A549 (cell line): ENCODE results near the gene RAPGEF4. TPM values are rescaled to one million over a fixed set of nuclear protein-coding genes. Genes with fewer than 3 reads are reported as not detected.
A peak's percentile ranks its signal among the peaks of the same experiment; 100 is the strongest.

Source experiments
- ATAC-seq, 2 experiments: fragments of 200-7000 bp in 1 of 2; fragments of >200 bp in 1 of 2; cut with Nextera tagmentation in 1 of 2; cut with Tn5 transposase in 1 of 2; 3 replicates each; pipeline versions ENCODE4 v1.8.0 to v1.9.1; 2018 to 2020; ENCODE audit warnings: mild to moderate bottlenecking in 1 of 2, moderate library complexity in 1 of 2
- CTCF ChIA-PET: fragments of 300-600 bp; sonication (Branson Sonifier 250); formaldehyde crosslinking; extraction: SDS; loops from one replicate; lab custom pipeline; 2021; ENCODE audit warnings: antibody characterized with exemption, inconsistent platforms; lab: Yijun Ruan, JAX
- POLR2A ChIA-PET: fragments of 350-600 bp; formaldehyde crosslinking; extraction: SDS; loops from one replicate; lab custom pipeline; 2021; ENCODE audit warnings: antibody characterized with exemption, inconsistent platforms; lab: Yijun Ruan, JAX
- DNase-seq, 2 experiments: peaks; one replicate each; pipeline versions ENCODE4 v3.0.0 to v3.0.0-alpha.2; 2011 to 2016; ENCODE audit warnings: low read depth in 1 of 2, low spot score in 1 of 2
- FAIRE-seq: peaks from 2 replicates; lab custom pipeline; 2011; peaks lifted over from hg19 to GRCh38; lab: Jason Lieb, UNC
- H3K27ac ChIP-seq, 2 experiments: fragments of >200 bp; sonication (Bioruptor Twin); formaldehyde crosslinking; 3 replicates each; pipeline ENCODE4 v1.5.1; 2016 to 2017
- H3K4me1 ChIP-seq: fragments of >200 bp; sonication (Bioruptor Twin); formaldehyde crosslinking; 3 replicates; pipeline ENCODE4 v1.6.1; 2016
- H3K4me2 ChIP-seq: fragments of >200 bp; sonication (Bioruptor Twin); formaldehyde crosslinking; 3 replicates; pipeline ENCODE4 v1.6.1; 2016
- H3K4me3 ChIP-seq: fragments of >200 bp; sonication (Bioruptor Twin); formaldehyde crosslinking; 3 replicates; pipeline ENCODE4 v1.5.1; 2016
- H3K9me3 ChIP-seq: fragments of >200 bp; sonication (Bioruptor Twin); formaldehyde crosslinking; 3 replicates; pipeline ENCODE4 v1.6.1; 2016
- CBX8 ChIP-seq: fragments of 200-600 bp; sonication (generic); IDR thresholded peaks from 2 replicates; pipeline ENCODE4 v1.6.1; 2016
- CHD4 ChIP-seq: fragments of 200-600 bp; sonication (generic); IDR thresholded peaks from 2 replicates; pipeline ENCODE4 v1.6.1; 2016; ENCODE audit warnings: antibody characterized with exemption, mild to moderate bottlenecking, borderline replicate concordance
- EHMT2 ChIP-seq: fragments of 200-600 bp; sonication (generic); IDR thresholded peaks from 2 replicates; pipeline ENCODE4 v1.6.1; 2016; ENCODE audit warnings: antibody characterized with exemption, low read depth, mild to moderate bottlenecking, moderate library complexity
- EP300 ChIP-seq, 2 experiments: fragments of >200 bp; sonication (Bioruptor Twin); formaldehyde crosslinking; IDR thresholded peaks; 2 replicates in 1 of 2; 3 replicates in 1 of 2; pipeline ENCODE4 v1.6.1; 2016 to 2017
- ESRRA ChIP-seq: fragments of 150-350 bp; IDR thresholded peaks from 2 replicates; pipeline ENCODE4 v1.6.1; 2014; ENCODE audit warnings: mild to moderate bottlenecking, low read length, borderline replicate concordance
- FOSL2 ChIP-seq, 2 experiments: fragments of 450-650 bp in 1 of 2; fragments of >200 bp in 1 of 2; sonication (Bioruptor Twin) in 1 of 2; formaldehyde crosslinking; IDR thresholded peaks; 2 replicates each; pipeline versions ENCODE4 v1.5.0 to v1.6.1; 2016 to 2020; ENCODE audit warnings: mild to moderate bottlenecking in 1 of 2, moderate library complexity in 1 of 2
- HDAC2 ChIP-seq: fragments of 200-600 bp; sonication (generic); IDR thresholded peaks from 2 replicates; pipeline ENCODE4 v1.6.1; 2016
- JUN ChIP-seq, 2 experiments: fragments of >200 bp; sonication (Bioruptor Twin); formaldehyde crosslinking; IDR thresholded peaks; 2 replicates in 1 of 2; 3 replicates in 1 of 2; pipeline ENCODE4 v1.6.1; 2016 to 2017
- KDM1A ChIP-seq: fragments of 200-600 bp; sonication (generic); IDR thresholded peaks from 2 replicates; pipeline ENCODE4 v1.6.1; 2016; ENCODE audit warnings: low read depth, mild to moderate bottlenecking
- NR3C1 ChIP-seq: fragments of >200 bp; sonication (Bioruptor Twin); formaldehyde crosslinking; IDR thresholded peaks from 3 replicates; pipeline ENCODE4 v1.6.1; 2017
- POLR2A ChIP-seq: IDR thresholded peaks from 2 replicates; pipeline ENCODE4 v1.6.1; 2012; ENCODE audit warnings: mild to moderate bottlenecking, low read length
- TFCP2L1 ChIP-seq: fragments of 250-450 bp; sonication (Bioruptor Pico); IDR thresholded peaks from 2 replicates; pipeline ENCODE4 v1.5.0; 2021; ENCODE audit warnings: mild to moderate bottlenecking
- WGBS: methylation state at CpG from one replicate; pipeline ENCODE4 v1.1.6; 2017; ENCODE audit errors: missing lambda C conversion rate; 5-methylcytosine and 5-hydroxymethylcytosine counted together
- polyA plus RNA-seq, 4 experiments: library from polyadenylated mRNA; depleted of rRNA in 3 of 4; stranded (reverse); fragments of >200 nt; fragmentation: RNase III in 1 of 4; extraction: RNeasy Plus Mini Kit Qiagen cat#74134 plus additional on column Dnase treatment in 1 of 4; gene quantifications; 2 replicates in 3 of 4; 3 replicates in 1 of 4; pipeline ENCODE4 v1.2.3, GENCODE V29; 2011 to 2017
- TF ChIP-seq, protein P1 (sequence below): fragments of >200 bp; sonication (Bioruptor Twin); formaldehyde crosslinking; IDR thresholded peaks from 3 replicates; pipeline ENCODE4 v1.5.1; 2016
- TF ChIP-seq, protein P2 (sequence below): fragments of 150-350 bp; IDR thresholded peaks from 2 replicates; pipeline ENCODE4 v1.6.1; 2014; ENCODE audit warnings: low read depth, mild to moderate bottlenecking, low read length
- TF ChIP-seq, protein P3 (sequence below): fragments of 200-600 bp; sonication (generic); IDR thresholded peaks from 2 replicates; pipeline ENCODE4 v1.6.1; 2016; ENCODE audit warnings: antibody characterized with exemption, mild to moderate bottlenecking, moderate library complexity

Gene RAPGEF4
- polyA plus RNA-seq, 2 of the 4 experiments (the other 2 are of a cell fraction) = 0.18 to 1.1 TPM

DNA sequence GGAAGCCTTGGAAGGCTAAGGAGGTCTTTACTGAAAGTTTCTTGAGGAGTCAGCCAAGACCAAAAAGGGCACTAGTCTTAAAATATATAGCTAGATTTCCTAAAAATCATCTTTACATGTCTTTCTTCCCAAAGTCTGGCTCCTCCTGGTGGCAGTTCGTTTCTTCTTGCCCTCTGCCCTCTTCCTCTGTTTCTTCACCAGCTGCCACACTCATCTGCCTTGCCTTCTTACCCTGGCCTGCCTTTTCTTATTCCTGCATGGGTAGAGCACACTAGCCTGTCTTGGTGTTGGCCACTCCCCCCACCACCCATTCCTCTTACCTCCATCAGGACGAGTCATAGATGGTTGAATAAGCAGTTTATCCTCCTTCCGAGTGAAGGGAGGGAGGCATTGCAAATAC lies 129.8 kb downstream of the RAPGEF4 start:
- ChIA-PET POLR2A (no interaction called here), CTCF (interaction anchor here (0.7 to 3.6 kb wide), 5 partner anchors 14 to 89 kb away, joined by 3 to 15 read pairs (median 3); no protein-coding TSS in a partner anchor)
- Histone ChIP-seq H3K4me1 (no peaks in the 10 kb centered on the region; the same call in 2 of the 3 replicates), H3K9me3 (no peaks in the 10 kb centered on the region), H3K4me2 (no peak overlapping the region), H3K27ac (no peak overlapping the region), H3K4me3 (no peak overlapping the region)
- peak in 1 of 2 experiments; percentile 72; a peak in 3 of 6 replicates for ATAC-seq
- 50% methylated on average over 3 of the region's 3 CpGs for WGBS
- peak in 1 of 2 experiments; percentile 11 for DNase-seq
- TF ChIP-seq JUN (IDR thresholded peaks at IDR 0.05) = no peak
- TF ChIP-seq, protein P1, sequence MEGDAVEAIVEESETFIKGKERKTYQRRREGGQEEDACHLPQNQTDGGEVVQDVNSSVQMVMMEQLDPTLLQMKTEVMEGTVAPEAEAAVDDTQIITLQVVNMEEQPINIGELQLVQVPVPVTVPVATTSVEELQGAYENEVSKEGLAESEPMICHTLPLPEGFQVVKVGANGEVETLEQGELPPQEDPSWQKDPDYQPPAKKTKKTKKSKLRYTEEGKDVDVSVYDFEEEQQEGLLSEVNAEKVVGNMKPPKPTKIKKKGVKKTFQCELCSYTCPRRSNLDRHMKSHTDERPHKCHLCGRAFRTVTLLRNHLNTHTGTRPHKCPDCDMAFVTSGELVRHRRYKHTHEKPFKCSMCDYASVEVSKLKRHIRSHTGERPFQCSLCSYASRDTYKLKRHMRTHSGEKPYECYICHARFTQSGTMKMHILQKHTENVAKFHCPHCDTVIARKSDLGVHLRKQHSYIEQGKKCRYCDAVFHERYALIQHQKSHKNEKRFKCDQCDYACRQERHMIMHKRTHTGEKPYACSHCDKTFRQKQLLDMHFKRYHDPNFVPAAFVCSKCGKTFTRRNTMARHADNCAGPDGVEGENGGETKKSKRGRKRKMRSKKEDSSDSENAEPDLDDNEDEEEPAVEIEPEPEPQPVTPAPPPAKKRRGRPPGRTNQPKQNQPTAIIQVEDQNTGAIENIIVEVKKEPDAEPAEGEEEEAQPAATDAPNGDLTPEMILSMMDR = 0 out of 3 replicates have a peak, but pooled peaks have one; percentile 9
- FAIRE-seq = no peak

DNA sequence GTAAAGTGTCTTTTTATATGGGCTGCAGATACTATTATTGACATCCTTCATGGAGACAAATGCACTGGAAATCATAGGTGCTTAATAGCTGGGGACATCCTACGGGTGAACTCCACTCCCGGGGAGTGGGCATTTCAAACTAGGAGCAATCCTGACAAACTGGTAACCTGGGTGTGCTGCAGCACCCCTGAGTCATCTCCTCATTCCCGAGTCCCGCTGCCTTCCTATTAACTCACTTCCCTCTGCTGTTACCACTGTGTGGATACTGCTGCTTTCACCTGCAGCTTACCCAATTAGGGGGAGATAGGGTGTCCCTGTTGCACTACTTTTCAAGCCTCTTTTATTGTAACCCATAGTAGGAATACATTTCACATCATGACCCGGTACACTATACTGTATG lies 134.2 kb downstream of the RAPGEF4 start:
- 61% methylated on average over 5 of the region's 5 CpGs for WGBS
- POLR2A ChIA-PET = no interaction called here
- Histone ChIP-seq H3K27ac (no peak overlapping the region), H3K4me3 (no peak overlapping the region), H3K4me2 (no peak overlapping the region), H3K4me1 (no peaks in the 10 kb centered on the region), H3K9me3 (no peaks in the 10 kb centered on the region)
- CTCF ChIA-PET = interaction anchor here (0.7 to 0.9 kb wide), 2 partner anchors 9 to 130 kb away, joined by 3 read pairs; no protein-coding TSS in a partner anchor
- DNase-seq (no peak), FAIRE-seq (no peak), ATAC-seq (no peak)
- TF ChIP-seq, protein P2, sequence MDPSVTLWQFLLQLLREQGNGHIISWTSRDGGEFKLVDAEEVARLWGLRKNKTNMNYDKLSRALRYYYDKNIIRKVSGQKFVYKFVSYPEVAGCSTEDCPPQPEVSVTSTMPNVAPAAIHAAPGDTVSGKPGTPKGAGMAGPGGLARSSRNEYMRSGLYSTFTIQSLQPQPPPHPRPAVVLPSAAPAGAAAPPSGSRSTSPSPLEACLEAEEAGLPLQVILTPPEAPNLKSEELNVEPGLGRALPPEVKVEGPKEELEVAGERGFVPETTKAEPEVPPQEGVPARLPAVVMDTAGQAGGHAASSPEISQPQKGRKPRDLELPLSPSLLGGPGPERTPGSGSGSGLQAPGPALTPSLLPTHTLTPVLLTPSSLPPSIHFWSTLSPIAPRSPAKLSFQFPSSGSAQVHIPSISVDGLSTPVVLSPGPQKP = no peak
- TF ChIP-seq CHD4 (no peak), NR3C1 (no peak), EP300 (IDR thresholded peaks at IDR 0.05) (no peak)

DNA sequence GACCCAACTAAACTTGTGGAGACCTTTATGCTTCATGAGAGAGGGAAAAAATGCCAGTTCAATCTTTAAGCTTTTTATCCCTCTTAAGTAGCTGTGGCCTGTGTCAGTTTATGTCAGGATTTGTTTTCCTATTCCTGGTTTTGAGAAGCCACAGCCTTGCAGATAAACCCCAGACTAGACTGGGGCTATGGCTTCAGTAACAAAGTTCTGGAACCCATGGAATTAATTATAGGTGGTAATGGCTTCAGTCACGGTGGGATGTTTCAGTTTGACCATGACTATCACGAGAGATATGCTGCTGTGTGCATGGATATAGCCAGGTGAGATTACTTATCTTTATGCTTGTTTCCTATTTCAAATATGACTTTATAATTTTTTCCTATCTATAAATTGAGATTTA lies 134.8 kb downstream of the RAPGEF4 start:
- no peak for FAIRE-seq
- no peak for DNase-seq
- H3K4me3 ChIP-seq = no peak overlapping the region
- H3K9me3 ChIP-seq = no peaks in the 10 kb centered on the region
- H3K4me2 ChIP-seq = no peak overlapping the region
- no peak for TF ChIP-seq CBX8
- TF ChIP-seq, protein P3, sequence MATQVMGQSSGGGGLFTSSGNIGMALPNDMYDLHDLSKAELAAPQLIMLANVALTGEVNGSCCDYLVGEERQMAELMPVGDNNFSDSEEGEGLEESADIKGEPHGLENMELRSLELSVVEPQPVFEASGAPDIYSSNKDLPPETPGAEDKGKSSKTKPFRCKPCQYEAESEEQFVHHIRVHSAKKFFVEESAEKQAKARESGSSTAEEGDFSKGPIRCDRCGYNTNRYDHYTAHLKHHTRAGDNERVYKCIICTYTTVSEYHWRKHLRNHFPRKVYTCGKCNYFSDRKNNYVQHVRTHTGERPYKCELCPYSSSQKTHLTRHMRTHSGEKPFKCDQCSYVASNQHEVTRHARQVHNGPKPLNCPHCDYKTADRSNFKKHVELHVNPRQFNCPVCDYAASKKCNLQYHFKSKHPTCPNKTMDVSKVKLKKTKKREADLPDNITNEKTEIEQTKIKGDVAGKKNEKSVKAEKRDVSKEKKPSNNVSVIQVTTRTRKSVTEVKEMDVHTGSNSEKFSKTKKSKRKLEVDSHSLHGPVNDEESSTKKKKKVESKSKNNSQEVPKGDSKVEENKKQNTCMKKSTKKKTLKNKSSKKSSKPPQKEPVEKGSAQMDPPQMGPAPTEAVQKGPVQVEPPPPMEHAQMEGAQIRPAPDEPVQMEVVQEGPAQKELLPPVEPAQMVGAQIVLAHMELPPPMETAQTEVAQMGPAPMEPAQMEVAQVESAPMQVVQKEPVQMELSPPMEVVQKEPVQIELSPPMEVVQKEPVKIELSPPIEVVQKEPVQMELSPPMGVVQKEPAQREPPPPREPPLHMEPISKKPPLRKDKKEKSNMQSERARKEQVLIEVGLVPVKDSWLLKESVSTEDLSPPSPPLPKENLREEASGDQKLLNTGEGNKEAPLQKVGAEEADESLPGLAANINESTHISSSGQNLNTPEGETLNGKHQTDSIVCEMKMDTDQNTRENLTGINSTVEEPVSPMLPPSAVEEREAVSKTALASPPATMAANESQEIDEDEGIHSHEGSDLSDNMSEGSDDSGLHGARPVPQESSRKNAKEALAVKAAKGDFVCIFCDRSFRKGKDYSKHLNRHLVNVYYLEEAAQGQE = no peak
- no peak for TF ChIP-seq FOSL2 (IDR thresholded peaks at IDR 0.05)
- no peak for TF ChIP-seq FOSL2 (CRISPR knock-in tag; IDR thresholded peaks at IDR 0.05)
- TF ChIP-seq KDM1A = no peak
- no peak for TF ChIP-seq NR3C1
- no peak for TF ChIP-seq HDAC2
- no peak for TF ChIP-seq TFCP2L1 (CRISPR knock-in tag)
- TF ChIP-seq ESRRA = no peak
- TF ChIP-seq, protein P1 = no peak
- no peak for TF ChIP-seq EHMT2
- TF ChIP-seq POLR2A = no peak
- TF ChIP-seq, protein P2 = no peak
- TF ChIP-seq, all 56 proteins: peak for 0
- H3K4me1 ChIP-seq = no peaks in the 10 kb centered on the region
- no peak overlapping the region for H3K27ac ChIP-seq
- ATAC-seq = no peak
- 82% methylated on average over 2 of the region's 2 CpGs for WGBS
- ChIA-PET CTCF (interaction anchor here (0.7 kb wide), 1 partner anchor 8 kb away, joined by 3 read pairs; no protein-coding TSS in a partner anchor), POLR2A (no interaction called here)
